ENCODE data around the gene MTAP.
A peak's percentile ranks its signal among the peaks of the same experiment; 100 is the strongest.

Gene MTAP

DNA sequence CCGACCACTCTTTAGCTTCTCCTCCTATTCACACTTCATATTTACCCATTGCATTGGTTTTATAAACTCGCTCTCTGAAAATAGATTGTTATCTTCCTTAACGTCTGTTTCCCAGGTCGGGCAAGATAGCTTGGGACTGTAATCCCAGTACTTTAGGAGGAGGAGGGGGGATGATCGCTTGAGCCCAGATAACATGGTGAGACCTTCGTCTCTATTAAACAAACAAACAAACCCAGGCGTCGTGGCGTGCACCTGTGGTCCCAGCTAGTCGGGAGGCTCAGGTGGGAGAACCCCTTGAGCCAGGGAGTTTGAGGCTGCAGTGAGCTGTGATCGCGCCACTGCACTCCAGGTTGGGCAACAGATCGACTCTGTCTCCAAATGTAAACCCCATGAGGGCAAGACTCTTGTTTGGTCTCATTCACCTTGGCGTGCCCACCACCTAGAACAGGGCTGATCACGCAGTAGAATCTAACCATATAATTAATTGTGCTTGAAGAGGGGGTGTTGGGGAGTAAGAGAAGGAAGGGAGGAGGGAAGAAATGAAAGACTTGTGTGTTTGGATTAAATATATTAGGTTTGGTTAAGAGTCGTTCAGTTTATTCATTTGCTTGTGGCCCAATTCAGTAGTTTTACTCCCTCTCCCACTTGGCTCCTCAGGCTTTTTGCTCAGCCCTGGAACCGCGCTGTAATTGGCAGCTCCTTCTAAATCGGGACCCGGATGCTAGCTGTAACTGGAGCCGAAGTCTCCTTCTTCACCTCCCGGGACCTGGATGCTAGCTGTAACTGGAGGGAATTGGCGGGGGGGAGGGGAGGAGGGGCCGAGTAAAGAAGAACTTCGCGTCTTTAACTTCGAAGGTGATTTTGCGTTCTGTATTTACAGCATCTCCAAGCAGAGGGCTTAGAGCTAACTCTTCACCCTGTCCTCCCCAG, 166.8 kb downstream of the MTAP start:
- no peak for DNase-seq (ENCODE audit: low read depth in 2 of 2)

DNA sequence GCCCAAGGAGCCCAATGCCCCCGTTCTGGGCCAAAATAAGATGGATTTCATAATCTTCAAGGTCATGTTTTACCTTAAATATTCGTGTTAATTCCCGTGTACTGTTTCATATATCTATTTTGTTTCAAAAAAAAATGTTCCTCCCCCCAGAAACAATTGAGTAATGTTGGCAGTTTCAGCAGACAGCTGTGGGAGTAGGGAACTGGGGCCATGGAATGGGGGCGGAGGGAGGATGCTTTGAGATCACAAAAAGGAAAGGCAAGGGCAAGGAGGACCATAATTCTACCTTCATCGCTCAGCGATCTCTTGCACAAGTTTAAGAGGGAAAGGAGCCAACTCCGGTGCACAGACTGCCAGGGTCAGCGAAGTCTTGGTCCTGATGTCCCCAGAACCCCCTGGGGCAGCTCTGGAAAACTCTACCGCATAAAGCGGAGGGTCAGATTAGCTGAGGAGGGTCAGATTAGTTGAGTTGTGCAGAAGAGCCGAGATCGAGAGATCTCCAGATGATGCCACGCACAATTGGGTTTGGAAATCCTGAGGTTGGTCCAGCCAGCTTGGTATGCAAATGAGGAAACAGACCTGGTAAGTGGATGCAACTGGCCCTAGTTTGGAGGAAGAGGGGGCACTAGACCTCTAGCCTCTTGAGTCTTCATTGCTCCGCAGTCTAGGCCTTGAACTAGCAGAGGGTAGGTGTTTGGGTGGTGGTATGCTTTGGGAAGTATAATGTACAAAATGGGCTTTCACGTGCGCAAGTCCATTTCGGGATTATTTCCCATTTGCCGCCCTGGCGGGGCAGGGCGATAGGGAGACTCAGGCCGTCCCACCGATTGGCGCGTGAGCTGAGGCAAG, 167.7 kb downstream of the MTAP start:
- DNase-seq (ENCODE audit: low read depth in 2 of 2): no peak

DNA sequence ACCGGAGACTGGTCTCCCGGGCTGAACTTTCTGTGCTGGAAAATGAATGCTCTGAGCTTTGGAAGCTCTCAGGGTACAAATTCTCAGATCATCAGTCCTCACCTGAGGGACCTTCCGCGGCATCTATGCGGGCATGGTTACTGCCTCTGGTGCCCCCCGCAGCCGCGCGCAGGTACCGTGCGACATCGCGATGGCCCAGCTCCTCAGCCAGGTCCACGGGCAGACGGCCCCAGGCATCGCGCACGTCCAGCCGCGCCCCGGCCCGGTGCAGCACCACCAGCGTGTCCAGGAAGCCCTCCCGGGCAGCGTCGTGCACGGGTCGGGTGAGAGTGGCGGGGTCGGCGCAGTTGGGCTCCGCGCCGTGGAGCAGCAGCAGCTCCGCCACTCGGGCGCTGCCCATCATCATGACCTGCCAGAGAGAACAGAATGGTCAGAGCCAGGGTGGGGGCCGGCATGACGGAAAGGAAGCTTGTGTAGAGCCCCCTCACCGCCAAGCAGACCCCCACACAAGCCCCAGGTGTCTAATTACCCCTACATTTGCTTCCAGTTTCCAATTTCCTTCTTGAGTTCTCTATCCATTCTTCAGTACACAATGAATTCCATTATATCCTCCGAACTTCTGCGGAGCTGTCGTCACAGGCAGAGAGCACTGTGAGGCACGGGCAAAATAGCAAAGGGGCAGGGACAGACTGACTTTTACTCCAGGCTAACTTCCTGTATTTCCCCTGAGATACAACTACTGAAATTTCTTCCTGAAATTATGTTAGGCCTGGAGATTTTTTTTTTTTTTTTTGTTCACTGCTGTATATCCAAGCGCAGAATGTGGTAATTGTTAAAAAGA, 168.6 kb downstream of the MTAP start:
- no peak for DNase-seq (ENCODE audit: low read depth in 2 of 2)

DNA sequence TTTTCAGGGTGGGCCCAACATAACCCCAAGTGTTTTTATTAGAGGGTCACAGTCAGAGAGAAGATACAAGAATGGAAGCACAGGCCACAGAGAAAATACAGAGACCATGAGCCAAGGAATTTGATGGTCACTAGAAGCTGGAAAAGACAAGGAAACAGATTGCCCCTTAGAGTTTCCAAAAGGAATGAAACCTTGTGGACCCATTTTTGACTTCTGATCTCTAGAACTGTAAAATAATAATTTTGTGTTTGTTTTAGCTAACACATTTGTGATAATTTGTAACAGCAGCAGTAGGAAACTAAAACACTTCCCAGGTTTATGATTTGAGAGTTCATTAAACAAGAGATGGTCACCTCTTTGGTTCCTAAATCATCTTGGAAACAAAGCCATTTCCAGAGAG, 169.9 kb downstream of the MTAP start:
- no peak for DNase-seq (ENCODE audit: low read depth in 2 of 2)

DNA sequence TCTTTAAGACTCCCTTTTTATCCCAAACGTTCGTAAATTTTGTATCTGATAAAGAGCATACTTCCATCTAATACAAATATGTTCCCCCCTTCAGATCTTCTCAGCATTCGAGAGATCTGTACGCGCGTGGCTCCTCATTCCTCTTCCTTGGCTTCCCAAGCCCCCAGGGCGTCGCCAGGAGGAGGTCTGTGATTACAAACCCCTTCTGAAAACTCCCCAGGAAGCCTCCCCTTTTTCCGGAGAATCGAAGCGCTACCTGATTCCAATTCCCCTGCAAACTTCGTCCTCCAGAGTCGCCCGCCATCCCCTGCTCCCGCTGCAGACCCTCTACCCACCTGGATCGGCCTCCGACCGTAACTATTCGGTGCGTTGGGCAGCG, 171.9 kb downstream of the MTAP start:
- DNase-seq (ENCODE audit: low read depth in 2 of 2): no peak

DNA sequence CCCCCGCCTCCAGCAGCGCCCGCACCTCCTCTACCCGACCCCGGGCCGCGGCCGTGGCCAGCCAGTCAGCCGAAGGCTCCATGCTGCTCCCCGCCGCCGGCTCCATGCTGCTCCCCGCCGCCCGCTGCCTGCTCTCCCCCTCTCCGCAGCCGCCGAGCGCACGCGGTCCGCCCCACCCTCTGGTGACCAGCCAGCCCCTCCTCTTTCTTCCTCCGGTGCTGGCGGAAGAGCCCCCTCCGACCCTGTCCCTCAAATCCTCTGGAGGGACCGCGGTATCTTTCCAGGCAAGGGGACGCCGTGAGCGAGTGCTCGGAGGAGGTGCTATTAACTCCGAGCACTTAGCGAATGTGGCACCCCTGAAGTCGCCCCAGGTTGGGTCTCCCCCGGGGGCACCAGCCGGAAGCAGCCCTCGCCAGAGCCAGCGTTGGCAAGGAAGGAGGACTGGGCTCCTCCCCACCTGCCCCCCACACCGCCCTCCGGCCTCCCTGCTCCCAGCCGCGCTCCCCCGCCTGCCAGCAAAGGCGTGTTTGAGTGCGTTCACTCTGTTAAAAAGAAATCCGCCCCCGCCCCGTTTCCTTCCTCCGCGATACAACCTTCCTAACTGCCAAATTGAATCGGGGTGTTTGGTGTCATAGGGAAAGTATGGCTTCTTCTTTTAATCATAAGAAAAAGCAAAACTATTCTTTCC, 172.4 kb downstream of the MTAP start:
- DNase-seq (ENCODE audit: low read depth in 2 of 2): peak in 1 of 2 donors; percentile 24

DNA sequence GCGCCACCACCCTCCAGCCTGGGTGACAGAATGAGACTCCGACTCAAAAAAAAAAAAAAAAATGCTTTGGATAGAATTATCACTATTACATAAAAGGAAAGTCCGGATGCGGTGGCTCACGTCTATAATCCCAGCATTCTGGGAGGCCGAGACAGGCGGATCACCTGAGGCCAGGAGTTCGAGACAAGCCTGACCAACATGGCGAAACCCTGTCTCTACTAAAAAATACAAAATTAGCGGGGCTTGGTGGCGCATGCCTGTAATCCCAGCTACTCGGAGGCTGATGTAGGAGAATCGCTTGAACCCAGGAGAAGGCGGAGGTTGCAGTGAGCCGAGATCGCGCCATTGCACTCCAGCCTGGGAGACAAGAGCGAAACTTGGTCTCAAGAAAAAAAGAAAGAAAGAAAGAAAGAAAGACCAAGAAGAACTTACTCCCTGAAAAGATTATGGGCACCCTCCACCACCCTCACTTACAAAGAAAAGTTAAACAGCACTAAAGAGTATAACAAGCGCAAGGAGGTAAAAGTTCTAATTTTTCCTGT, 174.0 kb downstream of the MTAP start:
- DNase-seq (ENCODE audit: low read depth in 2 of 2): no peak

DNA sequence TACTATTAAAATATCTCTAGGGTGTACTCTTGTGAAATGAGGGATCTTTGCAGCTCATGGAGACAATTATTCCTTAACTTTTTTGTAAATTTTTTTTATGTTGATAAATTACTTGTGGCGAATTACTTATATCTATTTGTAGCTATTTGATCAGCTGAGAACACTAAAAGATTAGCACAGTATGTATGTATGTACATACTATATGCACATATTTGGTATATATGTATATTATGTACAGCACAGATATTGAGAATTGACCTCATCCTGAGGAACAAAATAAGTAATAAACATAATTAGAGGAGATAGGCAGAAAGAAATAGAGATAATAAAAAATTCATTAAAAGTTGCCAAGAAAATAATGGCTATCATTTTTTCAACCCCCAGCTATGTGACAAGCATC, 180.0 kb downstream of the MTAP start:
- no peak for DNase-seq (ENCODE audit: low read depth in 2 of 2)

DNA sequence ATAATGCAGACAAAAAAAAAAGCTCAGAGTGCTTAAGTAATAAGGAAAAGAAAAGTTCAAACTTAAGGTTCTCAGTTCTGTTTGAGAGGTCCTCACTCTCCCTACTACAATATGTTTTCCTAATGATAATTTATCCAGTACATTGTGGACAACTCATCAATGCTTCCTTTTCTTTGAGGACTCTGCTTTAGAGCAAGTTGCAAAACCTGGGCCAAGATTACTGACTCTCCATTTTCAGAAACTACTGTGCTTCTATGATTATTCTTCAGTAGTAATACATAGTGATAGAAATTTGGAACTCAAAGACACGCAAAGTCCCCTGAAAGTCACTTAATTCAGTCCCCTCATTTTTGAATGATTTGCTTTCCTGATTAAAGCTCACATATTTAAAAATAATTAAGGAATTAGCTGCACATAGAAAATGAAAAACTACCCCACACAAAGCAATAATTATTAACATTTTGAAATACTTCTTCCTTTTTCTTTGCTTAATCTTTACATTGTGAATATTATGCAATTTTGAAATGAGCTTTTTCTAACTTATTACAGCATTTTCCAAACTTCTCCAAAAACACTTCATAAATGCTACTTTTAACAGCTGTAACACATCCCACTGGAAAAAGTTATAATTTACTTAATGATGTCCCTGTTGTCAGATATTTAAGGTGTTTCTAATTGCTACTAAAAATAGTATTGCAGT, 180.6 kb downstream of the MTAP start:
- DNase-seq (ENCODE audit: low read depth in 2 of 2): no peak

DNA sequence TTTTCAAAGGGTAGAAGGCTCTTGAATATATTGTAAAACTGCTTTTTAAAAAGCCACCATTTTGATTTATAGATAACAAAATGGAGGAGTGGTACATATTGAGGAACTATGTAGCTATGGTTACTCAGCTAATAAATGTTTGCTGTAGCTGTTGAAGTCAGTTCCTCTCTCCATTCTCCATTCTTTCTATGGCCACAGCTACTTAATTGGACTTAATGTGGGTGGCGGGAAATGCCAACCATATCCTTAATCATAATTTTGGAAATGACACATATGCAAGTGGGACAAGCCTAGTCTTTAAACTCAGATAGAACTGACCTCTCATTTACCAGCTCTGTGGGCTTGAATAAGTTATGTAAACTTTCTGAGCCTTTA, 181.1 kb downstream of the MTAP start:
- DNase-seq (ENCODE audit: low read depth in 2 of 2): no peak

DNA sequence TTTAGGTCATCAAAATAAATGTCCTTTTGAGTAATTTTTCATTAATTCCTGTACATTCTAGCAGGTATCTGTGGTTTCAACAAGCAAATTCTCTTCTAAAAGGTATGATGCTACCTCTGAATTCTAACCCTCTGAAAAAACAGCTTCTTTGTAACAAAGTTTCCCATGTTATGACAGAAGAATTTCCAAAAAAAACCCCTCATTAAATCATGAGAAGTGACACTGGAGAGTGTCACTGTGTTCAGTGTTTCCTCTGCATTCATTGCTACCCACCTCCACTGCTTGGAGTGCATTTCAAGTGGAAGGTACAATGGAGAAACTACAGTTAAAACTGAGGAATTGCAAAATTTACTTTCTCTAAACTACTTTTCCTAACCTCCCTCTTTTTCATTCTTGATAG, 181.7 kb downstream of the MTAP start:
- DNase-seq (ENCODE audit: low read depth in 2 of 2): no peak

DNA sequence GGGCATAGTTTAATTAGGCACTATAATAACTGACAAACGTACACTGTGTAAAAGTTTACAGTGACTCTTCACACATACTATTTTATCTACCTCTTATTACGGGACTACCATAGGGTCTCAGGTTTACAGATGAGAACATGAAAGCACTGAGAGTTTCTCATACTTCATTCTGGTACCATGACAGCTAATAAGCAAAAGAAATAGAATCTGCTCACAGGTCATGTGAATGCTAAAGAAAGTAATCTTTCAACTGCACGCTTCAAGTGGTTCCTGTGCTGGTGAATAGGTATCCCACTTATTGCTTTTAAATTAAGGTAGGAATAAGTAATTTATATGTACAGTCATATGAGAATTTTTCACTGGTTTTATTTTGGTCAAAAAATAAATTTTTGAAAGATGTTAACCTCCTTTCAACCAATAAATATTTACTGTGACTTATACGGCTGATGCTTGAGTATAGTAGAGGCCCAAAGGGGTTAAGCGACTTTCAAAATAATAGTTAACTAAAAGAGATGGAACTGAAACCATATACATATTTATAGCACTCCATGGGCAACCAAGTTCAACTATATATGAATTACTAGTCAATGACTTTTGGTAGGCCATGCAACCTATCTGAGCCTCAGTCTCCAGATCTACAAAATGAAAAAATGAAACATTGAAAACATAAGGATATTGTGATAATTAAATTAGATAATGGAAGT, 183.7 kb downstream of the MTAP start:
- no peak for DNase-seq (ENCODE audit: low read depth in 2 of 2)

Measured in stimulated activated CD8-positive, alpha-beta memory T cell treated with anti-CD3 and anti-CD28 coated beads, Interleukin-2, amount 100 ng/mL, for 48 hours (primary cell).